HL-60 (cell line): ENCODE results near the gene FMC1.

ENCODE experiments used
- GABPA ChIP-seq: IDR thresholded peaks from 2 replicates; pipeline ENCODE4 v1.6.1; 2012; ENCODE audit warnings: low read depth
- TF ChIP-seq, protein P1 (sequence below): IDR thresholded peaks from one replicate; pipeline ENCODE4 v1.5.1; 2011; ENCODE audit warnings: low read length, control low read depth, inconsistent platforms; ENCODE audit not compliant: insufficient read depth
- TF ChIP-seq, protein P2 (sequence below): IDR thresholded peaks from 2 replicates; pipeline ENCODE4 v1.6.1; 2012; ENCODE audit warnings: low read depth; ENCODE audit not compliant: insufficient replicate concordance

DNA sequence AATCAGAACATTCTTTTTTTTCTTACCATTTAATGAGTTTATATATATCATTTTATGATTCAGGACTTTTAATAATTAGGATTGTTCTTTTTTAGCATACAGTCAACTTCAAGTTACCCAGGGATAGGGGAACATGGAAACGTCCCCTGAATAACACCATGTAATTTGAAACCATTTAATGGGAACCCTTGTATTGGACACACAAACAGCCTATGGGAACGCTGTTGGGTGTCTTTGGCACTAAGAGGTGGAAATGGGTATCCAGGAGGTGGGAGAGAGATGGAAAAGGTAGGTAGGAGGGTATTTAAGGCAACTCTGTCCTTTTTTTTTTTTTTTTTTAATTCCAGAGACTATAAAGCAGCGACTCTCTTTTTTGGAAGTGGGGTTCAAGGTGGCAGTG, 21.2 kb downstream of the FMC1 start:
- TF ChIP-seq, protein P1, sequence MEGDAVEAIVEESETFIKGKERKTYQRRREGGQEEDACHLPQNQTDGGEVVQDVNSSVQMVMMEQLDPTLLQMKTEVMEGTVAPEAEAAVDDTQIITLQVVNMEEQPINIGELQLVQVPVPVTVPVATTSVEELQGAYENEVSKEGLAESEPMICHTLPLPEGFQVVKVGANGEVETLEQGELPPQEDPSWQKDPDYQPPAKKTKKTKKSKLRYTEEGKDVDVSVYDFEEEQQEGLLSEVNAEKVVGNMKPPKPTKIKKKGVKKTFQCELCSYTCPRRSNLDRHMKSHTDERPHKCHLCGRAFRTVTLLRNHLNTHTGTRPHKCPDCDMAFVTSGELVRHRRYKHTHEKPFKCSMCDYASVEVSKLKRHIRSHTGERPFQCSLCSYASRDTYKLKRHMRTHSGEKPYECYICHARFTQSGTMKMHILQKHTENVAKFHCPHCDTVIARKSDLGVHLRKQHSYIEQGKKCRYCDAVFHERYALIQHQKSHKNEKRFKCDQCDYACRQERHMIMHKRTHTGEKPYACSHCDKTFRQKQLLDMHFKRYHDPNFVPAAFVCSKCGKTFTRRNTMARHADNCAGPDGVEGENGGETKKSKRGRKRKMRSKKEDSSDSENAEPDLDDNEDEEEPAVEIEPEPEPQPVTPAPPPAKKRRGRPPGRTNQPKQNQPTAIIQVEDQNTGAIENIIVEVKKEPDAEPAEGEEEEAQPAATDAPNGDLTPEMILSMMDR: no peak
- no peak for TF ChIP-seq GABPA
- TF ChIP-seq, protein P2, sequence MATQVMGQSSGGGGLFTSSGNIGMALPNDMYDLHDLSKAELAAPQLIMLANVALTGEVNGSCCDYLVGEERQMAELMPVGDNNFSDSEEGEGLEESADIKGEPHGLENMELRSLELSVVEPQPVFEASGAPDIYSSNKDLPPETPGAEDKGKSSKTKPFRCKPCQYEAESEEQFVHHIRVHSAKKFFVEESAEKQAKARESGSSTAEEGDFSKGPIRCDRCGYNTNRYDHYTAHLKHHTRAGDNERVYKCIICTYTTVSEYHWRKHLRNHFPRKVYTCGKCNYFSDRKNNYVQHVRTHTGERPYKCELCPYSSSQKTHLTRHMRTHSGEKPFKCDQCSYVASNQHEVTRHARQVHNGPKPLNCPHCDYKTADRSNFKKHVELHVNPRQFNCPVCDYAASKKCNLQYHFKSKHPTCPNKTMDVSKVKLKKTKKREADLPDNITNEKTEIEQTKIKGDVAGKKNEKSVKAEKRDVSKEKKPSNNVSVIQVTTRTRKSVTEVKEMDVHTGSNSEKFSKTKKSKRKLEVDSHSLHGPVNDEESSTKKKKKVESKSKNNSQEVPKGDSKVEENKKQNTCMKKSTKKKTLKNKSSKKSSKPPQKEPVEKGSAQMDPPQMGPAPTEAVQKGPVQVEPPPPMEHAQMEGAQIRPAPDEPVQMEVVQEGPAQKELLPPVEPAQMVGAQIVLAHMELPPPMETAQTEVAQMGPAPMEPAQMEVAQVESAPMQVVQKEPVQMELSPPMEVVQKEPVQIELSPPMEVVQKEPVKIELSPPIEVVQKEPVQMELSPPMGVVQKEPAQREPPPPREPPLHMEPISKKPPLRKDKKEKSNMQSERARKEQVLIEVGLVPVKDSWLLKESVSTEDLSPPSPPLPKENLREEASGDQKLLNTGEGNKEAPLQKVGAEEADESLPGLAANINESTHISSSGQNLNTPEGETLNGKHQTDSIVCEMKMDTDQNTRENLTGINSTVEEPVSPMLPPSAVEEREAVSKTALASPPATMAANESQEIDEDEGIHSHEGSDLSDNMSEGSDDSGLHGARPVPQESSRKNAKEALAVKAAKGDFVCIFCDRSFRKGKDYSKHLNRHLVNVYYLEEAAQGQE: no peak
